TTC549 (cell line): ENCODE data around the gene ZGPAT.
"Not testable (repeated sequence)": the region's sequence is repeated elsewhere in the genome, so short reads cannot be mapped to it uniquely, and the experiment has no call there.

Experiments used
- FAIRE-seq: peaks from 2 replicates; lab custom pipeline; 2012; peaks lifted over from hg19 to GRCh38; lab: Jason Lieb, UNC

The ZGPAT gene

GRCh38 chr20:63703976-63704748 is 3.7 kb upstream of the ZGPAT start:
- no peak for FAIRE-seq

- no peak for FAIRE-seq
Observed at GRCh38 chr20:63704749-63705117, 3.1 kb upstream of the ZGPAT start.

DNA sequence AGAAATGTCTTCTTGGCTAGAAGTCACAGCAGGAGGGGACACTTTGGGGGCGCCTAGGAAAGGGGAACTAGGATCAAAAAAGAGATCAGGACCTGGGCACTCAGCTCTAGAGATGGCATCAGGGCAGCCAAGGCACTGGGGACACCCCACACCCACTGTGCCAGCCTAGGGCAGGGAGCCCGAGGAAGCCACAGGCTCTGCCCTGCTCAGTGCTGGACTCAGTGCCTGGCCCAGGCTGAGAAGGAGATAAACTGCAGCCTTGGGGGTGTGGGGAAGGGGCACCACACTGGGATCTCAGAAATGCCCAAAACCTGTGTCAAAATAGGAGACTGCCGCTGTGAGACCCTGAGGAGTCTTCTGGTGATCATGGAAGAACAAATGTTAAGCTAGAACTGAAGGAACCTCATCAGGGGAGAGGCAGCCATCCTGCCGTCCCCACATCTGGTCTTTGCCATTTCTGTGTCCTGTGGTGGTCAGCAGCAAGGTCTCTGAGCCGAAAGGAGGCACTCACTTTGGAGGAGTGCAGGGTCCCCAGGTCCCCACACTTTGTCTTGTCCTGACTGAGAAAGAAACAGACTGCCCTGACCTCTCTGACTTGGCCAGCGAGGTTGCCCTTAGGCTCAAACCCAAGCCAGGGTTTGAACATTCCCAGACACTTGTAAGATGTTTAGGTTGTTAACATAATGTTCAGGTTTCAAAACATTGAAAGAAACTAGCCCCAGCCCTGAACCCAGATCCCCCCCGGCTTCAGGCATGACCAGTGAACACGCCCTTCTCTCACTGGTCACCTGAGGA is 2.4 kb upstream of the ZGPAT start:
- no peak for FAIRE-seq

DNA sequence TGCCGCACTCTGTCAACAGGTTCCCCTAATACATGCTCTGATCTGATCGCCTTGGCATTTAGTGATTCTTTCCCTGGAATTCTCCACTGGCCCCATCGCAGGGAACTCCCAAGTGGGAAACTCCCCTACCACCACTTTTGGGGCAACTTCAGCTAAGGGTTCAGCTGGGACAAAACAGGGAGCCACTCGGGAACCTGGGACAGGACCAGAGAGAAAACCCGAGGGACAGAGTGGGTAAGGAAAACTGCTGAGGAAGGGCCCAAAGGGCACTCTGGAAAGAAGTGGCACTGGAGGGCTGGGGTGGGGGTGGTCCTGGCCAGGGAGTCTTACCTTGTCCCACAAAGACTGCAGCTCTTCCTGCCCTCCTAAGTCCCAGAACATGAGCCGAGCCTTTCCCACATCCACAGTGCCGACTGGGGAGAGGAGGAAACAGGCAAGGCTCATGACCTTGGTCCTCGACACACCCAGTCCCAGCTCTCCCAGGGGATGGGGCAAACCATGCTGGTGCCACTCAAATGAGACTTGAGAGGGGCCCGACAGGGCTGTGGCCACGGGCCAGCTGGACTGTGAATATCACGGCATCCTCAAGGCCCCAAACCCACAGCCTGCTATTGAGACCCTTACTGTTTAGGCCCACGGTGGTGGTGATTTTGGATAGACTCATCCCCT is 1.7 kb upstream of the ZGPAT start:
- FAIRE-seq, result no peak

GRCh38 chr20:63706852-63707557 is 834 bp upstream of the ZGPAT start:
- no peak for FAIRE-seq

DNA sequence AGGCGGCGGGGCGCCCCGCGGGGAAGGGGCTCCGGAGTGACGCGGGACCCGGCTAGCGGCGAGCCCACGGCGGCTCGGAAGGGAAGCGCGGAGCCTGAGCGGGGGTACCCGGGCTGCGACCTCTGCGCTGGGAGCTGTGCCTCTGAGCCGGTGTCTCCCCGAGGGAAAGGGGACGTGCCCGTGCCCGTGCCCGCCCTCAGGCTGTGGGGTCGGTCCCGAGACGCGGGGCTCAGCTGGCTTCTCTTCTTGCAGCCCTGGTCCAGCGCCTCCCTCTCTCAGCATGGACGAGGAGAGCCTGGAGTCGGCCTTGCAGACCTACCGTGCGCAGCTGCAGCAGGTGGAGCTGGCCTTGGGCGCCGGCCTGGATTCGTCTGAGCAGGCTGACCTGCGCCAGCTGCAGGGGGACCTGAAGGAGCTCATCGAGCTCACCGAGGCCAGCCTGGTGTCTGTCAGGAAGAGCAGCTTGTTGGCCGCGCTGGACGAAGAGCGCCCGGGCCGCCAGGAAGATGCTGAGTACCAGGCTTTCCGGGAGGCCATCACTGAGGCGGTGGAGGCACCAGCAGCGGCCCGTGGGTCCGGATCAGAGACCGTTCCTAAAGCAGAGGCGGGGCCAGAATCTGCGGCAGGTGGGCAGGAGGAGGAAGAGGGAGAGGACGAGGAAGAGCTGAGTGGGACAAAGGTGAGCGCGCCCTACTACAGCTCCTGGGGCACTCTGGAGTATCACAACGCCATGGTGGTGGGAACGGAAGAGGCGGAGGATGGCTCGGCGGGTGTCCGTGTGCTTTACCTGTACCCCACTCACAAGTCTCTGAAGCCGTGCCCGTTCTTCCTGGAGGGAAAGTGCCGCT is 686 bp downstream of the ZGPAT start:
- FAIRE-seq, result no peak

- FAIRE-seq, result no peak
Observed at GRCh38 chr20:63709149-63709527, 1.3 kb downstream of the ZGPAT start.

- FAIRE-seq, result no peak
Observed at GRCh38 chr20:63711085-63711645, 3.3 kb downstream of the ZGPAT start.

- FAIRE-seq, result no peak
Observed at GRCh38 chr20:63712191-63712590, 4.4 kb downstream of the ZGPAT start.

- no peak for FAIRE-seq
Observed at GRCh38 chr20:63714858-63715257, 7.0 kb downstream of the ZGPAT start.

DNA sequence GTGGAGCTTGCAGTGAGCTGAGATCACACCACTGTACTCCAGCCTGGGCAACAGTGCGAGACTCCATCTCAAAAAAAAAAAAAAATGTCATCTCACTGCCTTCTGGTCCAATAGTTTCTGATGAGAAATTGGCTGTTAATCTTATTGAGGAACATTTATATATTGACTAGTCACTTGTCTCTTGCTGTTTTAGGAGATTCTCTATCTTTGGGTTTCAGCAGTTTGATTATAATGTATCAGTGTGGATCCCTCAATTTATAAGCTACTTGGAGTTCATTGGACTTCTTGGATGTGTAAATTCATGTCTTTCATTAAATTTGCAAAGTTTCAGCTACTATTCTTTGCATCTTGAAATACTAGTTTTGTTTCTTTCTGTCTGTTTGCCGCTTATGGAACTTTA is 11.2 kb downstream of the ZGPAT start:
- FAIRE-seq, result no peak

DNA sequence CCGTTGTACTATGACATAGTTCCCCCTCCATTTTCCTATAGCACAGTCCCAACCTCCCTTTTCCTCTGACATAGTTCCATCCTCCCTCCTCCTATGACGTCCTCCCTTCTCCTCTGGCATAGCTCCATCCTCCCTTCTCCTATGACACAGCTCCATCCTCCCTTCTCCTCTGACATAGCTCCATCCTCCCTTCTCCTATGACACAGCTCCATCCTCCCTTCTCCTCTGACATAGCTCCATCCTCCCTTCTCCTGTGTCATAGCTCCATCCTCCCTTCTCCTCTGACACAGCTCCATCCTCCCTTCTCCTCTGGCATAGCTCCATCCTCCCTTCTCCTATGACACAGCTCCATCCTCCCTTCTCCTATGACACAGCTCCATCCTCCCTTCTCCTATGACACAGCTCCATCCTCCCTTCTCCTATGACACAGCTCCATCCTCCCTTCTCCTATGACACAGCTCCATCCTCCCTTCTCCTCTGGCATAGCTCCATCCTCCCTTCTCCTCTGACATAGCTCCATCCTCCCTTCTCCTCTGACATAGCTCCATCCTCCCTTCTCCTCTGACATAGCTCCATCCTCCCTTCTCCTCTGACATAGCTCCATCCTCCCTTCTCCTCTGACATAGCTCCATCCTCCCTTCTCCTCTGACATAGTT is 15.3 kb downstream of the ZGPAT start:
- not testable (repeated sequence) for FAIRE-seq

- FAIRE-seq, result not testable (repeated sequence)
Observed at GRCh38 chr20:63730189-63730733, 22.4 kb downstream of the ZGPAT start.

DNA sequence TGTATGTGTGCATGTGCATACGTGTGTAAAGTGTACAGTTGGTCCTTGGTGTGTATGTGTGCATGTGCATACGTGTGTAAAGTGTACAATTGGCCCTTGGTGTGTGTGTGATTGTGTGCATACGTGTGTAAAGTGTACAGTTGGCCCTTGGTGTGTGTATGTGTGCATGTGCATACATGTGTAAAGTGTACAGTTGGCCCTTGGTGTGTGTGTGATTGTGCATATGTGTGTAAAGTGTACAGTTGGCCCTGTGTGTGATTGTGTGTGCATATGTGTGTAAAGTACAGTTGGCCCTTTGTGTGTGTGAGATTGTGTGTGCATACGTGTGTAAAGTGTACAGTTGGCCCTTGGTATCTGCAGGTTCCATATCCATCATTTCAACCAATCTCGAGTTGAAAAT is 23.6 kb downstream of the ZGPAT start:
- no peak for FAIRE-seq

DNA sequence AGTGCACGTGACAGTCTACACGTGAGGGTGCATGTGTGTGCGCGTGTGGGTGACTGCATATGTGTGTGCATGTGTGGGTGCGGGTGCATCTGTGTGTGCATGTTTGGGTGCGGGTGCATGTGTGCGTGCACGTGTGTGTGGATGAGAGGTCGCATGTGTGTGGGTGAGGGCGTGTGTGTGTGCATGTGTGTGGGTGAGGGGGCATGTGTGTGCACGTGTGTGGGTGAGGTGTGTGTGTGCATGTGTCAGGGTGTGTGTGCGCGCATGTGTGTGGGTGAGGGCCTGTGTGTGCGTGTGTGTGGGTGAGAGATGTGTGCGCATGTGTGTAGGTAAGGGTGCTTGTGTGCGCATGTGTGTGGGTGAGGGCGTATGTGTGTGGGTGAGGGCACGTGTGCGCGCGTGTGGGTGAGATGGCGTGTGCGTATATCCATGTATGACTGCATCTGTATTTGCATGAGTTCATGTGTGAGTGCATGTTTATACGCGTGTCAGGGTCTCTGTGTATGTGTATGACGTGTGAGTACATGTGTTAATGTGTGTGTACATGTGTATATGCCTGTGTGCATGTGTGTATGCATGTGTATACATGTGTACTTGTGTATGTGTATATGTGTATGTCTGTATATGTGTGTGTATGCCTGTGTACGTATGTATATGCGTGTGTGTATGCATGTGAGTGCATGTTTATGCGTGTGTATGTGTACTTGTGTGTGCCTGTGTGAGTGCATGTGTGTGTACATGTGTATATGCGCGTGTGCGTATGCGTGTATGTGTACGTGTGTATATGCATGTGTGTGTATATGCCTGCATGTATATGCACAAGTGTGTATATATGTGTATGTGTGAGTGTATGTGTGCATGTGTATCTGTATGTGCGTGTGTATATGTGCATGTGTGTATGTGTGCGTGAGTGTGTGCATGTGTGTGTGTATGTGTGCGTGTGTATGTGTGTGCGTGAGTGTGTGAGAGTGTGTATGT is 24.6 kb downstream of the ZGPAT start:
- FAIRE-seq, result no peak

DNA sequence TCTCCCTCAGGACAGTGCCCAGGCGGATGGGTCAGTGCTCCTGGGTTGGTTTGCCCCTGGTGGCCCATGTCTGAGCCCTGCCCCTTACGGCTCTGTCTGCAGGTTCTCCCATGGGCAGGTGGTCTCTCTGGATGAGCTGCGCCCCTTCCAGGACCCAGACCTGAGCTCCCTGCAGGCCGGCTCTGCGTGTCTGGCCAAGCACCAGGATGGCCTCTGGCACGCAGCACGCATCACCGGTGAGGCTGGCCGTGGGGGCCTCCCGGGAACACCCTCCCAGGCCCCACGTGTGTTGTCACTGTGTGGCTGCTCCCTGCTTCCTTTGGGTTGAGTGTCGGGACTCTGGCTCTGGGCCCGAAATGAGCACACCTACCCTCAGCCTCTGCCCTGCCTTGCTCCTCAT is 25.3 kb downstream of the ZGPAT start:
- FAIRE-seq, result no peak

DNA sequence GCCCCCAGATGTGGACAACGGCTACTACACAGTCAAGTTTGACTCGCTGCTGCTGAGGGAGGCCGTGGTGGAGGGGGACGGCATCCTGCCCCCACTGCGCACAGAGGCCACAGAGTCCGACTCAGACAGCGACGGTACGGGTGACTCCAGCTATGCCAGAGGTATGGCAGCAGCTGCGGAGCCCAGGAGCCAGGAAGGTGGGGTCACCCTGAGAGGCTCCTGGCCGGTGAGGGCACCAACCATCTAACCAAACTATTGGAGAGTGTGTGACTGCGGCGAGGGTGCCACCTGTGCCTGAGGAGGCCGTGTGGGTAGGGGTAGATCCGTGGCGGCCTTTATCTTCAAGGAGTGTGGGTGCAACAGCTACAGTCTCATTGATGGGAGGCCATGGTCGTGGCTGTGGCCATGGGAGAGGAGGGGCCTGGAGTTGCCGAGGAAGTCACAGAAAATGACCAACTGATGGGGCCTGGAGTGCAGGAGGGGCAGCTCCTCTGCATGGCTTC is 25.8 kb downstream of the ZGPAT start:
- no peak for FAIRE-seq

GRCh38 chr20:63734111-63734945 is 26.5 kb downstream of the ZGPAT start:
- FAIRE-seq, result no peak
